HG02759 (cell line): ENCODE results near the gene IFT25.
"Not testable (repeated sequence)": the region's sequence is repeated elsewhere in the genome, so short reads cannot be mapped to it uniquely, and the experiment has no call there.

Experiments used
- ATAC-seq: cut with Tn5 transposase; IDR thresholded peaks from one replicate; pipeline ENCODE4 v1.9.1; 2021; ENCODE audit warnings: mild to moderate bottlenecking, moderate library complexity; ENCODE audit not compliant: unreplicated experiment

The IFT25 gene

DNA sequence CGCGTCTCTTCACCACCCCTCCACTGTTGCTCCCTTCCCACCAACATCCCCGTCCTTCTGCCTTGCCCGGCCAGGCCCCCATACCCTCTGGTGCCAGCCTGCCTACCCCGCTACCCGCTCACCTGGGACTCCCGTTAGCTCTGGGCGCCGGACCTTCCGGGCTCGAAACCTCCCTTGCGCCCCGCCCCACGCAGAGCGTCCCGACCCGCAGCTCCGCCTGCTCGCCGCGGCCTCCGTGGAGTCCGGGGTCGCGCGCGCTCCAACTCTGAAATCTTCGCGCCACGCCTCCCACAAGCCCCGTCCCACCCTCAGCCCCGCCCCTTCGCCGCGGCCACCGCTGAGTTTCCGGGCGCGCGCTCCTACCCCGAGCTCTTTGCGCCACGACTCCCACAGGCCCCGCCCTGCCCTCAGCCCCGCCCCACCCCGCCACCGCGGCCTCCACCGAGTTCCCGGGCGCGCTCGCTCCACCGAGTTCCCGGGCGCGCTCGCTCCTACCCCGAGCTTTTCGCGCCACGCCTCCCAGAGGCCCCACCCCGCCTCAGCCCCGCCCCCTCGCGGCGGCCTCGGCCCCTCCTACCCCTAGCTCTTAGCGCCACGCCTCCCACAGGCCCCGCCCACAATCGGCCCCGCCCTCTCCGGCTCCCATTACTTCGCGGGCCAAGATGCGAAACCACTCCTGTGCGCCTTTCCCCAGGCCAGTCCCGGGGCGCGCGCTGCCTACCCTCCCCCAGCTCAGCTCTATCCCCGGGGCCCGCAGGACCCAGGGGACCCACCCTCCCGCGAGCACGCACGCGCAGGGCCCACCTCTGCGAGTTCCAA, at the start of gene IFT25:
TSS of gene IFT25 (minus strand) at position 267 of the 819 bp plus-strand sequence. CDS start 5,617 bp downstream, outside the sequence.
- peak; percentile 73 for ATAC-seq

DNA sequence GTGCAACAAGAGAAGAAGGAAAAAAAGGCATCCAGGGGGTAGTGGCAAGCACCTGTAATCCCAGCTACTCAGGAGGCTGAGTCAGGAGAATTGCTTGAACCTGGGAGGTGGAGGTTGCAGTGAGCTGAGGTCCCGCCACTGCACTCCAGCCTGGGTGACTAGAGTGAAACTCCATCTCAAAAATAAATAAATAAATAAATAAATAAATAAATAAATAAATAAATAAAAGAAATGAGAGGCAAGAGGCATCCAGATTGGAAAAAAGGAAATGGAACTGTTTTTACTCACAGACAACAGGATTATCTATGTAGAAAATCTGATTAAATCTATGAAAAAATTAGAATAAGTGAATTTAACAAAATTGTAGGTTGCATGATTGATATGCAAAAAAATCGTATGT, 49.0 kb upstream of the IFT25 start:
- not testable (repeated sequence) for ATAC-seq

DNA sequence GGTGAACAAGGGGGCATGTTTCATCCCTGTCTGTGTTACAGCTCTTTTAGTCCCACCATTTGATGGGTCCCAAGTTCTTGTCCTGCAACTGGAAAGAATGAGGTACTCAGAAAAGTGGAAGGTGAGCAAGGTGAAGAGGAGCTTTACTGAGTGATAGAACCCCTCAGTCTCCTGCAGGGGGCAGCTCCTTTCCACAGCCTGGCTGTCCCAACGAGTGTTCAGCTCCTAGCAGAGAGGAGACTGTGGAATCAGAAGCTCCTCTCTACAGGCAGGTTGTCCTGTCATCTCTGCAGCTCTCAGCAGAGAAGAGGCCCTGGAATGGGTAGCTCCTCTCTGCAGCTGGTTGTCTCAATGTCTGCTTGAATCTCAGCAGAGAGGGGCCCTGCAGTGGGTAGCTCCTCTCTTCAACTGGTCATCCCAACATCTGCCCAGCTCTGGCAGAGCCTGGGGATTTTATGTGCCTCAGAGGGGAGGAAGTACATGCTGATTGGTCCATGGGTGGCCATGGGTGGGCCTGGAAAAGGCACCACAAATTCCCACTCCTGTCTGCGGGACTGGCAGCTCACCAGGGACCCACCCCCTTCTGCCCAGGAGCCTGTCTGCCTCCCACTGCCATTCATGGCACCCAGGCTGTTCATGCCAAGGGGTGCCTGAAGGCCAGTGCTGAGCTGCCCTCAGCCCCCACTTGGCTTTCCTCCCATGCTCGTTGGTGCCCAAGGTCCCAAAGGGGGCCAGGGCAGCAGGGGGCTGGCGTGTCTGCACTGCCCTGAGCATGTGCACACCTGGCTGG, 46.8 kb upstream of the IFT25 start:
- no peak for ATAC-seq

DNA sequence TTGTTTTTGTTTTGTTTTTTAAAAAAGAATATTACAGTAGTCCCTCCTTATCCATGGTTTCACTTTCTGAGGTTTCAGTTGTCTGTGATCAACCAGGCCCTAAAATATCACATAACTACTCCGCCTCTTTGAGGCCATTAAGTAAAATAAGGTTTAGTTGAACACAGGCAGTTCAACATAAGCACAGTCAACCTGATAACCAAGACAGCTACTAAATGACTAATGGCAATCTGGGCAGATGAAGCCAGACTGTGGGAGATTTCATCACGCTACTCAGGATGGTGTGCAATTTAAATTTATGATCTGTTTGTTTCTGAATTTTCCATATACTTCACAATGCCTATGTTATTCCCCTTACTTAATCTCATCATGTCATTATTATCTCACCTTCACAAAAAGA, 42.4 kb upstream of the IFT25 start:
- ATAC-seq: no peak

DNA sequence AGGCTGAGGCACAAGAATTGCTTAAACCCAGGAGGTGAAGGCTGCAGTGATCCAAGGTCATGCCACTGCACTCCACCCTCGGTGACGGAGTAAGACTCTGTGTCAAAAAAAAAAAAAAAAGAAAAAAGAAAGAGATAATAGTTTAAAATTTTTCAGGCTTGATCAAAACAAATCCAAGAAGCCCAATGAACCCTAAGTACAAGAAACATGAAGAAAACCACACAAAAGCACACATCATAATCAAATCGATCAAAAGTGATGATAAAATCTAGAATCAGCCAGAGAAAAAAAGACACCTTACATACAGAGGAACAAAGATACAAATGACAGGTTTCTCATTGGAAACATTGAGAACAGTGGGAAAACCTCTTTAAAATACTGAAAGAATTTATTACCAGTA, 41.0 kb upstream of the IFT25 start:
- no peak for ATAC-seq

DNA sequence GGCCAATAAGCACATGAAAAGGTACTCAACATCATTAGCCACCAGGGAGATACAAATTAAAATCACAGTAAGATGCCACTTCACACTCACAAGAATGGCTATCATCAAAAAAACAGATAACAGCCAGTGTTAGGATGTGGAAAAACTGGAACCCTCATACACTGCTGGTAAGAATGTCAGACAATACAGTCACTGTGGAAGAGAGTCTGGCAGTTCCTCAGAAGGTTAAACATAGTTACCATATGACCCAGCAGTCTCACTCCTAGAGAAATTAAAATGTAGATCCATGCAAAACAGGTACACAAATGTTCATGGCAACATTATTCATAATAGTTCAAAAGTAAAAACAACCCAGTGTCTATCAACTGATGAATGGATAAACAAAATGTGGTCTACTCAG, 39.2 kb upstream of the IFT25 start:
- ATAC-seq: no peak

DNA sequence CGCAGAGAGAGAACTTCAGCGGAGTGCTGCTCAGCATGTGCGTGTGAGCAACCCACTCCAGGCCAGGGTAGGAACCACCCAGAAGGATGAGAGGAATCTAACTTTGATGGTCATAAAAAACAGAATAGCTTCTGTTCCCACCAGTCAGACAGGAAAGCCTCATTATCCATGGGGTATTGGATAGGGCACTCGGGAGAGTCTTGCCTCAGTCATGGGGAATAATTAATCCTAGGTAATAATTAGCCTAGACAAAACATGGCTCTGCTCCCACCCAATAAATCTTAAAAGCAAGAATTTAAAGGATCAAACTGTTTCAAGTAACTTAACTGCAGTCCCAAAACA, 37.2 kb upstream of the IFT25 start:
- no peak for ATAC-seq

DNA sequence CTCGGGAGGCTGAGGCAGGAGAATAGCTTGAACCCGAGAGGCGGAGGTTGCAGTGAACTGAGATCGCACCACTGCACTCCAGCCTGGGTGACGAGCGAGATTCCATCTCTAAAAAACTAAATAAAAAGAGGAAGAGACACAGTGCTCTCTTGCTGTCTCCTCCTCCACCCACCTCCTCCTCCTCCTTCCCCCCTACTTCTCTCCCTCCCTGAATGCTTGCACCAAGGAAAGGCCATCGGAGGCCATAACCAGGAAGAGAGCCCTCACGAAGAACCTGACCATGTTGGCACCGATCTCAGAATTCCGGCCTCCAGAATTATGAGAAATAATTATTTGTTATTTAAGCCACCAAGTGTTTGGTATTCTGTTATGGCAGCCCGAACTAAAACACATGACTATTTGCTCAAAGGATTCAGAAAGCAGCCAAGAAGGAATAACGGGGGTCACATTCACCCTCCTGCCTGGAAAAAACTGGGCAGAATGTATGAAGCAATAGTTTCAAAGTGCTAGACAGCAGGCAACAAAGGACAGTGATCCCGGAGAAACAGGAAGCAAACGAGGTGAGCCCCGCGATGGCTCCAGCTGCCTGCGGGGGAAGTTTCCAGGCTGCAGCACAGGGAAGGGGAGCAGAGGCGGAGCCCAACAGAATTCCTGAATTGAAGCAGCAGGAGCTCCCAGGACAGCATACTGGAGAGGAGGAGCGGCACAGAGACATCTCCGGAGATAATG, 36.7 kb upstream of the IFT25 start:
- ATAC-seq: no peak

DNA sequence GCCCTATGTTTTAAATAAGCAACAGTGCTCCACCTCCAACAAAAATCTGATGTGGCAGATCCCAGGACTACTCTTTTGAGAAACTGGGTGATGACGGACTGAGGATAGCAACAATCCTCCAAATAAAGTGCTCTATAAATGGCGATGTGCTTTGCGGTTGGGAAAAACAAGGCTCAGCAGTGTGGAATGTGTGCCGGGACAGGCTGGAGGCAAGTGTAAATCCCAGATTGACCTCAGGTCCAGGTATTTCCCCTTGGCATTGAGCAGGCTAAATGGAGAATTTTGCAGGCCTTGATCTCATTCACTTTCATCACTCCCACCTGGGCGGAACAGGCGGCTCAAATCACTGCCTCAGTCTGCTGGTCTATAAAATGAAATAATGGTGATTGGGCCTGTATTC, 35.7 kb upstream of the IFT25 start:
- ATAC-seq: no peak

DNA sequence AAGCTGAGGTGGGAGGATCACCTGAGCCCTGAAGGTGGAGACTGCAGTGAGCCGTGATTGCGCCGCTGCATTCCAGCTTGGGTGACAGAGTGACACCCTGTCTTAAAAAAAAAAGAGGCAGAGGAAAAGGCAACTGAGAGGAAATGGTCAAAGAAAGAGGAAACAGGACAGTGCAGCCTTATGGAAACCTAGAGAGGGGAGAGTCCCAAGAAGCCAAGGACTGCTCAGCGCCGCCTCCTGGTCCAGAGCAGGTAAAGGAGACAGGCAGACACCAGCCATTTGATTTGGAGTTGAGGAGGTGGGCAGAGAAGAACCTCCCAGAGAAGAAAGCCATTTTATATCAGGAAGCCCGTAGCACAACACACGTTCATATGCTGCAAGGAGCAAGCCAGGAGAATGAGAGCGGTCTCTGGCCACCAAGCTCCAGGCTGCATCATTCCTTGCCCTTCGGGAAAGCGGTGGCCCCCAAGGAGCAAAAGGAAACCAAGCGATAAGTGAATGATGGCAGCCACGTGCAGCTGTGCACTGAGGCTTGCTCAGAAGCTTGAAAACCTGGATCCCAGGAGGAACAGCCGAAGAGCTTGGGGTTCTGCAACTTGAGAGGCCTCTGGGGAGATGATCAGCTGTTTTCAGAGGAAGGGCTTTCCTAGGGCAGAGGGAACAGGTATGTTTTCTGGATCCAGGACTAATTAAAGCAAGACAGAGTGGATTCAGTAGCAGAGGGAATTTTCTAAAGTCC, 34.4 kb upstream of the IFT25 start:
- no peak for ATAC-seq

DNA sequence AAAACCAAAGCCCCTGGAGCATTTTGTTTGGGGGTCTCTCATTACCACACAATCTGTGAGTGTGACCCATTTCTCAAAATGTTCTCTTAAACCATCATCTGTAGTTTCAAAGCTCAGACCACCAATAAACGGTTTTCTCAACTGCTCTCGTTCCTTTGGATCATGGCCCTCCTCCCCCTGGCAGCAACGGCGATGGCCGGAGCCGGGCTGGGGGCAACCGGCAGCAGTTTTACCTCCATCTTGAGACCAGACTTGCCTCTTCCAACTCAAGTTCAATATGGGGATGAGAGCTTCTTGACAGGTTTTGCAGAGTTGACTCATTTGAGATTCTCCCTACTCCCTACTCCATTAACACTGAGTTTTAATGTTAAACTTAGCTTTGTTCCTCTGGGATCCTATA, 30.4 kb upstream of the IFT25 start:
- ATAC-seq: no peak

DNA sequence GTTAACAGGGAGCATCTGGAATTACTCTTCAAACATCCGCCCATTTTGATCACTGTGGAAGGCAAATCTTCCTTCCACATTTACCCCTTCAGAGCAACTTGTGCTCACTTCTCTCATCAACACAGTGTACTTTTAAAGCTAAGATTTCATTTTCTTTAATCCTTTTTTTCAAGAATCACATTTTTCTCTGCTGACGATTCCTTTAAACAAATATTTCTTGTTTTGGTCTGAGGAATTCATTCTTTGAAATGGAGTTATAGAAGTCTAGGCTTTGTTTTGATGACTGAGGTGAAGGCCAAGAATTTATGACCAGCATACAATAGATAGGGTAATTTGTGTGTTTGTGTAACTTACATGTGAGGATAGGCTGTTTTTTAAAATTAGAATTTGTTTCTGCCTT, 26.2 kb upstream of the IFT25 start:
- ATAC-seq: no peak

DNA sequence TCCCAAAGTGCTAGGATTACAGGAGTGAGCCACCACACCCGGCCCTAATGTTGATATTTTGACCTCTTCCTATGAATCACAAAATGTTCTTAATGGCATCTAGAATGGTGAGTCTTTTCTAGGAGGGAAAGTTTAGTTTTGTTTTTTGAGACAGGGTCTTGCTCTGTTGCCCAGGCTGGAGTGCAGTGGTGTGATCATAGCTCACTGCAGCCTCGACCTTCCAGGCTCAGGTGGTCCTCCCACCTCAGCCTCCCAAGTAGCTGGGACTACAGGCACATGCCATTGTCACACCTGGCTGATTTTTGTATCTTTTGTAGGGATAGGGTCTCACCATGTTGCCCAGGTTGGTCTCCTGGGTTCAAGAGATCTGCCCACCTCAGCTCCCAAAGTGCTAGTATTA, 23.8 kb upstream of the IFT25 start:
- ATAC-seq: not testable (repeated sequence)

DNA sequence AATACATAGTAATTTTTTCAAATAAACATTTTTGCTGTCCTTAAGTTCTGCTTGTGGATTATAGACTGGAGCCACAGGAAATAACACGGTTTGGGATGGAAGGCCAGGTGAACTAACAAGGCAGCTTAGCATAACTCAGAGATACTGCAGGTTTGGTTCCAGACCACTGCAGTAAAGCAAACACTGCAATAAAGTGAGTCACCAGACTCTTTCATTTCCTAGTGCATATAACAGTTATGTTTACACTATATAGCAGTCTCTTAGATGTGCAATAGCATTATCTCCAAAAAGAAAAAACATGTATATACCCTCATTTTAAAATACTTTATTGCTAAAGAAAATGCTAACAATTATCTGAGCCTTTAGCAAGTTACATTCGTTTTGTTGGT, 22.6 kb upstream of the IFT25 start:
- ATAC-seq: no peak

DNA sequence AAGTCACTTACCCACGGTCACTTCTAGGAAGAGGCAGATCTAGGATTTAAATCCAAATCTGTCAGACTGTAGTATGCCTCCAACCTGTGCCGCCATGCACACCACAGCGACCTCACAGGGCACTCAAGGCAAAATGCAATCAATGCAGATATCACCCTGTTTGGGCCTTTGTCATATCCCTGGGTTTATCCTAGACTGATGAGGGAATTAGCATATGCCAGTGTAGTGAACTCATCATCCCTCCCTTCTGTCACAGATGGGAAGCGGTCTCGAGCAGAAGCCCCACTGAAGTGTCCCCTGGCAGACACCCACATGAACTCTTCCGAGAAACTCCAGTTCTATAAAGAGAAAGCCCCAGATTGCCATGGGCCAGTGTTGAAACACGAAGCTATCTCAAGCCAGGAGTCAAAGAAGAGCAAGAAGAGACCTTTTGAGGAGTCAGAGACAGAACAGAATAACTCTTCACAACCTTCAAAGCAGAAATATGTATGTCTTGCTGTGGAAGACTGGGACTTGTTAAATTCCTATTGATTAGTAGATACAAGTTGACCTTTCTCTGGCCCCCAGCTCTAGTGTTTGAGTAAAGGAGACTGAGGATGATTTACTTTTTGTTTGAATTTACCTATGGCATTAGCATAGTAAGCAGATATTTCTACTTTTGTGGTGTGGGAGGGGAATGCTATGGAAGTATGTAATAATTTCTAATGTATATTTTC, 22.1 kb upstream of the IFT25 start:
- ATAC-seq: no peak

DNA sequence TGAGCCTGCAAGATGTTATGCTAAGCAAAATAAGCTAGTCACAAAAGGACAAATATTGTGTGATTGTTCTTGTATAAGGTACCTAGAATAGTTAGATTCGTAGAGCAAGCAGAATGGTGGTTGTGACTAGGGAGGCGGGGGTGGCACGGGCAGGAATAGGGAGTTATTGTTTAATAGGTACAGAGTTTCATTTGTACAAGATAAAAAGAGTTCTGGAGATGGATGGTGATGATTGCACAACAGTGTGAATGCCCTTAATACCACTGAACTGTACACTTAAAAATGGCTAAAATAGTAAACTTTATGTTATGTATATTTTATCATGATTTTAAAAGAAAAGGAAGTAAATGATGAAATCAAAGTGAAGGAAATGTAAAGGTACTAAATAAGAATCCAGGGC, 21.3 kb upstream of the IFT25 start:
- no peak for ATAC-seq

DNA sequence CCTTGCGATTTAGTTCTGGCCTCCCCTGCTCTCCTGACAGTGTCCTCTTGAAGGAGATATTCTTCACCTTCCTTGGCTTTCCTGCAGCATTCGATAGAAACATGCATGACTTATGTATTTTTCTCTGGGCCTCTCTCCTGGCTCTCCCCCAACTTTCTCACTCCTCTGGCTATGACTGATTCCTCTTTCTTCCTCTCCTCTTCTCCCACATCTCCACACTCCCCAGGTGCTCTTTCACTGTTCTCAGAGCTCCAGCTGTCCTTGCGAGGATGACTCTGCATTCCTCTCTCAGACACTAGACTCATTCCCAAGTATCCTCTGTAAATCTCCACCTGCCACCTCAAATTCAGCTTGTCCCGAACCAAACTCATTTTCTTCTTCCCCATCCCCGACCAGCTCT, 18.6 kb upstream of the IFT25 start:
- ATAC-seq: no peak

DNA sequence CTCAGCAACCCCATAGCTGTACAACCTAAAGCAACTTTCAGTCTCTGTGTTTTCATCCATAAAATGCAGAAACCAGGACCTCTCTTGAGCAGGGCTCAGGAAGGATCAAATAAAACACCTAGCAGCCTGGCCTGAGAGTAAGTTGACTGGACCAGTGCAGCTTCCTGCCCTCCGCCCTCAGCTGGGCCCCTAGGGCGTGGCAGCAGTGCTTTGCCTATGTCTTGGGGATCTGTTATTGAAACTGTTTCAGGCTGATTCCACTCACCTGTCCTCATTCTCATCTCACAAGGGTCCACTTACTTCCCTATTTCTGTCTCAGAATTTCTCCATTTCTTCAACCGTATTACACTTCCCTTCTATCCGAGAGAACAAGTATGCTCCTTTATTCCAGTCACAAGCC, 18.0 kb upstream of the IFT25 start:
- ATAC-seq: no peak

DNA sequence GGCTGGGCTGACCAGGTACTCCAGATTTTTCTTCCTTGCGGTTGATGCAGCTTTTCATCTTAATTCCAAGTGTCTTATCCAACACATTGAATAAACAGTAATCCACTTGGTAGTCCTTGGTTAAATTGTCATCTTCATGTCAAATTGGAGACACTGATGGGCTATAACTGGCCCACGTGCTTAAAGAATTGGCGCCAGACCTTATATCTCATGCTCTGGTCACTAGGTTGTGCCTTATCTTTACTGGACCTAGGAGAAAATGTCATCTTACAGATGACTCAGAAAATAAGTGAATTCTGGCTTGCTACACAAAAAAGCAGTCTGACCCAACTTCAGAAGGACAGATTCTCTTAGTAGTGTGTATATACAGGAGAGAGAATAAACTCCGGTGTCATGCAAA, 16.9 kb upstream of the IFT25 start:
- no peak for ATAC-seq

DNA sequence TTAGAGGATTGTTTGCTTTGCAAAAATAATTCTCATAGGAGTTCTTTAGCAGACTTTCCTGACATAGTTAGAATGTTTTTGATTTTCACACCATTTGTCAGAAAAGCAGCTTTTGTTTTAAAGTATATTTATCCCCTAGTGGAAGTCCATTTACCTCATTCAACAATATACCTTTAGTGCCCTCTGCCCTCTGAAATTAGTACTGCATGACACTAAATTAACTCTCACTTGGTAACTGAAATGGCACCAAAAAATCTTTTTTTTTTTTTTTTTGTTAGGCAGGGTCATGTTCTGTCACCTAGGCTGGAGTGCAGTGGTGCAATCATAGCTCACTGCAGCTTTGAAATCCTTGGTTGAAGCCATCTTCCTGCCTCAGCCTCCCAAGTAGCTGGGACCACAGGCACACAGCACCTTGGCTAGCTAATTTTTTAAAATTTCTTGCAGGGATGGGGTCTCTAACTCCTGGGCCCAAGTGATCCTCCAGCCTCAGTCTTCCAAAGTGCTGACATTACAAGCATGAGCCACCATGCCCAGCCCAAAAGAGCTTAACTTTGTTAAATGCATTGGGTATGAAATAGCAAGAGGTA, 14.3 kb upstream of the IFT25 start:
- no peak for ATAC-seq
